Body of pancreas (tissue), 4 donors: ENCODE results near the gene CRACDL. TPM values are rescaled to one million over a fixed set of nuclear protein-coding genes. Genes with fewer than 3 reads are reported as not detected.
A peak's percentile ranks its signal among the peaks of the same experiment; 100 is the strongest.

ENCODE experiments used
- ATAC-seq: fragments of 150-250 bp; one replicate; pipeline ENCODE4 v1.9.1; 2016
- DNase-seq, 4 donors: peaks; one replicate each; pipeline ENCODE4 v3.0.0-alpha.2; 2019
- H3K27ac ChIP-seq, 4 donors: fragments of 200-600 bp; sonication (generic); 1 replicate in 3 of 4; 2 replicates in 1 of 4; pipeline versions ENCODE4 v1.5.1 to v1.6.1; 2016 to 2019; ENCODE audit warnings: mild to moderate bottlenecking in 1 of 4, mixed read lengths in 1 of 4, moderate library complexity in 1 of 4
- H3K27me3 ChIP-seq, 2 donors: fragments of 200-600 bp; sonication (generic); one replicate each; pipeline ENCODE4 v1.6.0; 2016; ENCODE audit warnings: mild to moderate bottlenecking in 1 of 2
- H3K36me3 ChIP-seq, 2 donors: fragments of 200-600 bp; sonication (generic); replicated peaks in 1 of 2; 2 replicates each; pipeline ENCODE4 v1.5.1; 2016; ENCODE audit warnings: low read depth in 2 of 2; ENCODE audit not compliant: insufficient read depth in 1 of 2
- H3K4me1 ChIP-seq: fragments of 200-600 bp; sonication (generic); one replicate; pipeline ENCODE4 v1.6.0; 2016
- H3K4me3 ChIP-seq, 2 donors: fragments of 200-600 bp; sonication (generic); 1 replicate in 1 of 2; 2 replicates in 1 of 2; pipeline ENCODE4 v1.5.1; 2016 to 2019
- H3K9me3 ChIP-seq, 3 donors: fragments of 200-600 bp; sonication (generic); 1 replicate in 2 of 3; 2 replicates in 1 of 3; pipeline ENCODE4 v1.5.1; 2016
- POLR2A ChIP-seq, 3 donors: fragments of 450-650 bp; IDR thresholded peaks; one replicate each; pipeline ENCODE4 v1.6.1; 2016; ENCODE audit warnings: antibody characterized with exemption in 3 of 3, mild to moderate bottlenecking in 2 of 3
- WGBS, 2 donors: methylation state at CpG; one replicate each; pipeline ENCODE4 v1.1.5; 2017; 5-methylcytosine and 5-hydroxymethylcytosine counted together
- intact Hi-C: fragments of 100-400 bp; cut with DNase I; formaldehyde crosslinking; loops from one replicate; pipeline ENCODE4 v1.15.1; 2023
- total RNA-seq, 2 donors: library from RNA; depleted of rRNA; stranded (reverse); fragments of >200 nt; gene quantifications; one replicate each; pipeline ENCODE4 v1.1.0, GENCODE V29; 2016
- TF ChIP-seq, protein P1 (sequence below), 7 experiments: fragments of 450-650 bp in 4 of 7; fragments of 200-600 bp in 3 of 7; sonication (generic) in 3 of 7; IDR thresholded peaks; one replicate each; pipeline ENCODE4 v1.5.1; 2016 to 2019; ENCODE audit warnings: antibody characterized with exemption in 7 of 7

CRACDL gene
- total RNA-seq, 2 donors from 2014 or later: 14.8 to 22.1 TPM

DNA sequence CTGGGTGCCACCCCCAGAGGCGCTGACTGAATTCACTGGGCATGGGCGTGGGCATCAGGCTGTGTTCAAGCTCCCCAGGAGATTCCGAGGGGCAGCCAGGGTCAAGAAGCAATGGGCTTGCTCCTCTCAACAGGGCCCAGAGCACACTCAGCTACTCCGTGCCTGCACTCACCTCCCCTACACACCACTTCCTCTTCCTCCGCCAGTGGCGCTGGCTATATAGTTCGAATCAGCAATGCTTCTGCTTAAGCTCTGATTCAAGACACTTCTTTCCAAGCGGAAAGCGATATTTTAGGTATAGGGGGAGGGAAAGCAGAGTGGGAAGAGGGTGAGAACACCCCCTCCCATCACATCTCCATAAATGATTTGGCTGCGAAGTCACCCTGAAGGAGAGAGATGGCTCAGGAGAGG lies 42.1 kb downstream of the CRACDL start:
- intact Hi-C loops: no loop called here
- H3K4me3 ChIP-seq: no peak overlapping the region
- ATAC-seq: no peak
- TF ChIP-seq, protein P1, sequence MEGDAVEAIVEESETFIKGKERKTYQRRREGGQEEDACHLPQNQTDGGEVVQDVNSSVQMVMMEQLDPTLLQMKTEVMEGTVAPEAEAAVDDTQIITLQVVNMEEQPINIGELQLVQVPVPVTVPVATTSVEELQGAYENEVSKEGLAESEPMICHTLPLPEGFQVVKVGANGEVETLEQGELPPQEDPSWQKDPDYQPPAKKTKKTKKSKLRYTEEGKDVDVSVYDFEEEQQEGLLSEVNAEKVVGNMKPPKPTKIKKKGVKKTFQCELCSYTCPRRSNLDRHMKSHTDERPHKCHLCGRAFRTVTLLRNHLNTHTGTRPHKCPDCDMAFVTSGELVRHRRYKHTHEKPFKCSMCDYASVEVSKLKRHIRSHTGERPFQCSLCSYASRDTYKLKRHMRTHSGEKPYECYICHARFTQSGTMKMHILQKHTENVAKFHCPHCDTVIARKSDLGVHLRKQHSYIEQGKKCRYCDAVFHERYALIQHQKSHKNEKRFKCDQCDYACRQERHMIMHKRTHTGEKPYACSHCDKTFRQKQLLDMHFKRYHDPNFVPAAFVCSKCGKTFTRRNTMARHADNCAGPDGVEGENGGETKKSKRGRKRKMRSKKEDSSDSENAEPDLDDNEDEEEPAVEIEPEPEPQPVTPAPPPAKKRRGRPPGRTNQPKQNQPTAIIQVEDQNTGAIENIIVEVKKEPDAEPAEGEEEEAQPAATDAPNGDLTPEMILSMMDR (IDR thresholded peaks at IDR 0.05): no peak
- TF ChIP-seq POLR2A (IDR thresholded peaks at IDR 0.05): no peak
- no peaks in the 10 kb centered on the region for H3K27me3 ChIP-seq
- no peaks in the 10 kb centered on the region for H3K9me3 ChIP-seq
- 83 to 93% methylated on average over 8 to 10 of the region's 10 CpGs for WGBS, 2 donors
- H3K4me1 ChIP-seq: no peaks in the 10 kb centered on the region
- no peak for DNase-seq
- H3K36me3 ChIP-seq: no peaks in the 10 kb centered on the region
- no peak overlapping the region for H3K27ac ChIP-seq

DNA sequence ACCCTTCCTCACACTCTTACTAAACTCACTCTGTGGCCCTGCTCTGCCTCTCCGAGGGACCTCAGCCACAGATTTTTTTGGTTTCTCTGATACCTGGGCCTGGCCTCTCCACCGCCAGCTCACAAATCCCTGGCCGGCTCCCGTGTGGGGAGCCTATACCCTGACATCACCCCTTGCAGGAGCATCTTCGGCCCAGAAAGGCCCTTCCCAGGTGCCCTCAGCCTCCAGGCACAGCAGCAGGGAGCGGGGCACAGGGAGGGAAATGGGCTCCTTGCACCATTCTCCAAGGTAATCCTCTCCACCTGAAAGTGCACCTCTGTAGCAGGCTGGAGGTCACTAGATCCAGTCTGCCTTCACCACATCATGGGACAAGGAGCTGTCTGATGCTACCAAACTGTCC lies 43.2 kb downstream of the CRACDL start:
- Histone ChIP-seq H3K9me3 (no peaks in the 10 kb centered on the region), H3K36me3 (no peaks in the 10 kb centered on the region), H3K4me3 (no peak overlapping the region), H3K4me1 (no peaks in the 10 kb centered on the region), H3K27me3 (no peaks in the 10 kb centered on the region), H3K27ac (no peak overlapping the region)
- no peak for TF ChIP-seq POLR2A (IDR thresholded peaks at IDR 0.05)
- TF ChIP-seq, protein P1 (IDR thresholded peaks at IDR 0.05): no peak
- ATAC-seq: no peak
- no peak for DNase-seq
- WGBS, 2 donors: 78 to 88% methylated on average over 6 of the region's 6 CpGs
- intact Hi-C loops: no loop called here

DNA sequence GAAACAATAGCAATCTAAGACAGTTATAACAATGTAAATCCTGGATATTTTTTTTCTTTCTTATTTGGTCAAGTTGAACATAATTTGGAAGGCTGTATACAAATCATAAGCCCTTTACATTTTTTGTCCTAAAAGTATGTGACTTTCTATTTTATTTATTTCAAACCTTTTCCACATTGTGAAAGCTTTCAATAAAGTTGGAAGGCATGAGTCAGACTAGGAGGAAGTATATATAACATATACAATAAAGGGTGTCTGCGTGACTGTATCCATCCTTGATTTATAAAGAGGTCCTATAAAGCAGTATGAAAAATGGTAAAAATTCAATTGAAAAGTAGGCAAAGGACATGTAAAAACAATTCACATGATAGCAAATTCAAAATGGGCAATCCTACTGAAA lies 44.4 kb downstream of the CRACDL start:
- DNase-seq (no peak), ATAC-seq (no peak)
- Histone ChIP-seq H3K27me3 (no peaks in the 10 kb centered on the region), H3K9me3 (no peaks in the 10 kb centered on the region), H3K36me3 (no peaks in the 10 kb centered on the region), H3K27ac (no peak overlapping the region), H3K4me3 (no peak overlapping the region), H3K4me1 (no peaks in the 10 kb centered on the region)
- 80 to 93% methylated on average over 1 of the region's 1 CpG for WGBS, 2 donors
- intact Hi-C loops: no loop called here
- TF ChIP-seq, protein P1 (IDR thresholded peaks at IDR 0.05): no peak
- TF ChIP-seq POLR2A (IDR thresholded peaks at IDR 0.05): no peak

DNA sequence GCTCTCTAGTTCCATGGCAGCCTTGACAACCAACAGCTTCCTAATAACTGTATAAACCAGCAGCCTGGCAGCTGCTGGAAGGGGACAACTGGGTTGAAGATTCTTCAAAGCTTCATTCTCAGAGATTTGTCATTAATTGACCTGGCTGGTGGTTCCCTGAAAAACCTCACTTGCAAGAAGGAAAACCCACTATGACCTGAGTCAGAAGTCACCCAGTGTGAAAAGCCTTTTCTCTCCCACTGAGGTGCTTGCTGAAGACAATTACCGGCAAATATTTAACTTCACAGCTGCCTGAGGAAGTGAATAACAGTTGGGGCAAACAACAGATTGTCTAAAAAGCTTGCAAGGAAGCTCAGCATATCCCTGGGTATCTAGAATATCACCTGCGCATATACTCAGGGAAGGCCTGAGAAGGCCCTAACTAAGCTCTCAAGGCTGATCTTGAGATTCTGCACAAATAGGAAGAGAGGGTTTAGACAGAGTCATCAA lies 49.9 kb downstream of the CRACDL start:
- no peak for ATAC-seq
- no peaks in the 10 kb centered on the region for H3K27me3 ChIP-seq
- WGBS, 2 donors: 93 to 97% methylated on average over 2 of the region's 2 CpGs
- no peak overlapping the region for H3K4me3 ChIP-seq
- no peaks in the 10 kb centered on the region for H3K9me3 ChIP-seq
- DNase-seq: no peak
- no peak overlapping the region for H3K27ac ChIP-seq
- no peaks in the 10 kb centered on the region for H3K36me3 ChIP-seq
- no peak for TF ChIP-seq POLR2A (IDR thresholded peaks at IDR 0.05)
- TF ChIP-seq, protein P1 (IDR thresholded peaks at IDR 0.05): no peak
- peaks cover 6% of the 10 kb centered on the region for H3K4me1 ChIP-seq
- intact Hi-C loops: no loop called here

DNA sequence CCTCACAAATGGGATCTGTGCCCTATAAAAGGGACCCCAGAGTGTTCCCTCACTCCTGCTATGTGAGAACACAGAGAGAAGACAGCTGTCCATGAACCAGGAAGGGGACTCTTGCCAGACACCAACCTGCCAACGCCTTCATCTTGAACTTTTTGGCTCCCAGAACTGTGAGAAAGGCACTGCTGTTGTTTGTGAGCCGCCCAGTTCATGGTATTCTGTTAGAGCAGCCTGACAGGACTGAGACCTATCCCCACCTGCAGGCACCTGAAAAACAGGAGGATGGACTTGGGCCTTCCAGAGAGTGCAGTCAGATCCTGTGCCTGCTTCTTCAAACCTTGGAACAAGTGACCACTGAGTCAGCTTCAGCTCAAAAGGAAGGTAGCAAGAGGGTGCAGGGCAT lies 51.4 kb downstream of the CRACDL start:
- Histone ChIP-seq H3K27ac (no peak overlapping the region), H3K4me1 (peaks cover 6% of the 10 kb centered on the region), H3K4me3 (no peak overlapping the region), H3K27me3 (no peaks in the 10 kb centered on the region), H3K36me3 (no peaks in the 10 kb centered on the region), H3K9me3 (no peaks in the 10 kb centered on the region)
- peak; percentile 58 for ATAC-seq
- WGBS, 2 donors: 58% methylated on average over 2 of the region's 2 CpGs; no CpG with 5 or more reads in 1 of the 2 donors
- DNase-seq: peak; percentile 27 to 48 (median 36)
- TF ChIP-seq, protein P1 (IDR thresholded peaks at IDR 0.05): no peak
- no peak for TF ChIP-seq POLR2A (IDR thresholded peaks at IDR 0.05)
- intact Hi-C loops: no loop called here
